ENCODE results near the gene RGS6.

RGS6 gene

DNA sequence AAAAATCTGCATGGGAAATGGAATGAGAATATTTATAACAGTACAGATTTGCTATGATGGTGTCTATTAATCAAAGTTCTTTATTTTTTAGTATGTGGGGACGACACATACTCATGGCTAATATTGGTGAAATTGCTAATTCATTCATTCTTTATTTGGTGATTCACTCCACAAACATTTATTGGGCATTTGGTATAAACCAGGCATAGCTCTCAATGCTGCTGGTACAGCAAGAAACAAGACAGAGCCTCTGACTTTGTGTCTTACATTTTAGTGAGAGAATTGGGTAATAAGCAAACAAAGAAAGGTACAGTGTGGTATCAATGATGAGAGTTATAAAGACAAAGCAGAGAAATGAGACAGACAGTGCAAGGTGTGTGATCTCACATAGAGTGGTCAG, 129.5 kb downstream of the RGS6 start:
- Histone ChIP-seq H3K9ac (ENCODE audit: low read depth in 1 of 2, low read length in 2 of 2) (no peak overlapping the region), H3K27ac (ENCODE audit: low read depth, low read length) (no peak overlapping the region), H3K4me1 (ENCODE audit: control insufficient read depth in 1 of 2, insufficient read depth in 2 of 2, low read length in 2 of 2) (no peaks in the 10 kb centered on the region)

DNA sequence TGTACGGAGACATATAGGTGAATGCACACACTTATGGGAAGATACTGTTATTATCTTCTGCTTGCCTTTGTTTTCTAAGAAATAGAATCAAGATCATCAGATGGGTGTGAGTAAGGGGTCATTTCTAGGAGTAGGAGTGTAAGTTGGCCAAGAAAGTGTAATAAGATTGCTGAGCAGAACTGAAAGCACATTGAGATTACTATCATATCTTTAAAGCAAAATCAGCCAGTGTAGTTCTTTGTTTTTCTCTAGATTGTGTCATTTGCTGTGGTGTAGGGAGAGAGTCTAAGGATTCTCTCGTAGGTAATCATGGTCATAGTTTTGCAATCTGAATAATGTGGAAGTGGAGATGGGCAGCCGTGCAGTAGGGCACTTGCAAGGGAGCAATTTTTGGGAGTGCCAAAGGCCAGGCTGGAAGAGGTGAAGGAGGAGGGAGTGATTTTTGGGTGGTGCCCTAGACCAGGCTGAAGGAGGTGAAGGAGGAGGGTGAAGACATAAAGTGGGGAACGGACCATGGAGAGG, 131.6 kb downstream of the RGS6 start:
- Histone ChIP-seq H3K27ac (ENCODE audit: low read depth, low read length) (no peak overlapping the region), H3K4me1 (ENCODE audit: control insufficient read depth in 1 of 2, insufficient read depth in 2 of 2, low read length in 2 of 2) (no peaks in the 10 kb centered on the region), H3K9me3 (ENCODE audit: control insufficient read depth in 1 of 2, low read length in 2 of 2) (no peaks in the 10 kb centered on the region), H3K9ac (ENCODE audit: low read depth in 1 of 2, low read length in 2 of 2) (no peak overlapping the region), H3K36me3 (ENCODE audit: control insufficient read depth in 1 of 2, insufficient read depth in 2 of 2, low read length in 2 of 2) (no peaks in the 10 kb centered on the region), H3K27me3 (ENCODE audit: control insufficient read depth in 1 of 2, insufficient read depth in 2 of 2, low read length in 2 of 2) (no peaks in the 10 kb centered on the region), H3K4me3 (ENCODE audit: low read depth in 1 of 2, low read length in 2 of 2) (no peak overlapping the region)

More for the DNA sequence above, 129.5 kb downstream of the RGS6 start:
- Histone ChIP-seq H3K9me3 (ENCODE audit: control insufficient read depth in 1 of 2, low read length in 2 of 2) (no peaks in the 10 kb centered on the region), H3K36me3 (ENCODE audit: control insufficient read depth in 1 of 2, insufficient read depth in 2 of 2, low read length in 2 of 2) (no peaks in the 10 kb centered on the region), H3K4me3 (ENCODE audit: low read depth in 1 of 2, low read length in 2 of 2) (no peak overlapping the region), H3K27me3 (ENCODE audit: control insufficient read depth in 1 of 2, insufficient read depth in 2 of 2, low read length in 2 of 2) (no peaks in the 10 kb centered on the region)

DNA sequence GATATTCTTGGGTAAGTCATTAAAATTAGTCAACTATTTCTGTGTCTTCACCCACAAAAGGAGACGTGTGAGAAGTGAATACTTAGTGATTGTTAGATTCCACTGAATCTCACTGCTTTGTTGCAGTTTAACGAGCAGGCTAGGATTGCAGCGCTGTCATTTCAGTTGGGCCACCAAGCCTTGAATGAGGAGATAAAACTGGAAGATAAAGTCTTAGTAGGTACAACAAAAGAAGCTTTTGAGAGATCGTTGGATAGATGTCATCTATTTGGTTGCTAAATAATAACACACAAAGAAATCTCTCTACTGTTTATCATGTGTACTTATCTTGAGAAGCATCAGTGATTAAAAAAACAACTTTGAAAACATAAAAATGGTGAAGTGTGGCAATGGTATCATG, 132.3 kb downstream of the RGS6 start:
- Histone ChIP-seq H3K27ac (ENCODE audit: low read depth, low read length) (no peak overlapping the region), H3K9ac (ENCODE audit: low read depth in 1 of 2, low read length in 2 of 2) (no peak overlapping the region)

DNA sequence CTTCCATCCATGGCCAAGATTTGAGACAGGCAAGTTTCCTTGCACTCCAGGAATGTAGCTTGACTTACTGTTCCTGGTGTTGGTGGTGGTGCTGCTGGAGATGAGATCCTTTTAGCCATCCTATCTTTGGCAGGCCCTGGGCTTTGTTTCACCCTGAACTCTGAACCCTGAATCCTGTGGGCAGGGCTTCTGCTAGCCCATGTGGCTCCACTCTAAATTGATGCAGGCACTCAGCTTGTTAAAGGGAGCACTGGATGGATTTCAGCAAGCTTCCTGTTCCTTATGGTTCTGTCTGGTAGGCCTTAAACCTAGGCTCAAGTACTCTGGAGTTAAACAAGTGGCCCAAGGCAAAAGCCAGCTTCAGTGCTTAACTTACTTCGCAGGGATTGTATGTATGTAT, 138.2 kb downstream of the RGS6 start:
- Histone ChIP-seq H3K4me1 (ENCODE audit: control insufficient read depth in 1 of 2, insufficient read depth in 2 of 2, low read length in 2 of 2) (no peaks in the 10 kb centered on the region), H3K4me3 (ENCODE audit: low read depth in 1 of 2, low read length in 2 of 2) (no peak overlapping the region), H3K27me3 (ENCODE audit: control insufficient read depth in 1 of 2, insufficient read depth in 2 of 2, low read length in 2 of 2) (no peaks in the 10 kb centered on the region), H3K9me3 (ENCODE audit: control insufficient read depth in 1 of 2, low read length in 2 of 2) (no peaks in the 10 kb centered on the region), H3K9ac (ENCODE audit: low read depth in 1 of 2, low read length in 2 of 2) (no peak overlapping the region), H3K36me3 (ENCODE audit: control insufficient read depth in 1 of 2, insufficient read depth in 2 of 2, low read length in 2 of 2) (no peaks in the 10 kb centered on the region), H3K27ac (ENCODE audit: low read depth, low read length) (no peak overlapping the region)

More for the DNA sequence above, 132.3 kb downstream of the RGS6 start:
- no peaks in the 10 kb centered on the region for H3K4me1 ChIP-seq (ENCODE audit: control insufficient read depth in 1 of 2, insufficient read depth in 2 of 2, low read length in 2 of 2)
- H3K9me3 ChIP-seq (ENCODE audit: control insufficient read depth in 1 of 2, low read length in 2 of 2): no peaks in the 10 kb centered on the region
- H3K4me3 ChIP-seq (ENCODE audit: low read depth in 1 of 2, low read length in 2 of 2): no peak overlapping the region
- H3K27me3 ChIP-seq (ENCODE audit: control insufficient read depth in 1 of 2, insufficient read depth in 2 of 2, low read length in 2 of 2): no peaks in the 10 kb centered on the region
- no peaks in the 10 kb centered on the region for H3K36me3 ChIP-seq (ENCODE audit: control insufficient read depth in 1 of 2, insufficient read depth in 2 of 2, low read length in 2 of 2)

DNA sequence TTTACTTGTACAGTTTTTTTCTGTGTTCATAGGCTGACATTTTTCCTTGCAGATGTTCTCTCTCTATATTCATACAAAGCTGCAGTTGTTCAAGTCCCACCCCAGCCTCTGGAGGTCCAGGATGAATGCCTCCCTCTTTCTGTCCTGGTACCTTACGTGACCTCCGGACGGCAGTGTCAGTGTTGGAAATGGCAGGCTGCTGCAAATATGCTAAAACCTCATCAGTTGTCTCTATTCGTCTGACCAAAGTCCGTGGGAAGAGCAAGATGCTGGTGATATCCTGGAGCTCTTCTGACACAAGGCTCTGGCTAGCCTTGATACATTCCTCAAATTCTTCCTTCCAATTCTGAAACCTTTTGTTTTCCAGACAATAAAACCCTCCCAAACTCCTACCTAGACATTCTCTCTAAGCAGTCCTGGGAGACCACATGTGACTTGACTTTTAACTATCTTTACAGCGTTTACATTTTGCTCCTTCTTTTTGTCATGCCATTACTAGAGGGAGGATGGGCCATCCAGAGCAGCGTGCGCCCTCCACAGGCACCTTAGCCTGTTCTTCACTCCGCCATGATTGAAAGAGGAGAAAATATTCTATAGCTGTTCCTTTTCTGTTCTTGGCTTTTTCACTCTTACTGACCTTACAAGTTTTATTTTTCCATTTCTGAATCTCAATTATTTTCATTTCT, 143.6 kb downstream of the RGS6 start:
- Histone ChIP-seq H3K4me3 (ENCODE audit: low read depth in 1 of 2, low read length in 2 of 2) (no peak overlapping the region), H3K36me3 (ENCODE audit: control insufficient read depth in 1 of 2, insufficient read depth in 2 of 2, low read length in 2 of 2) (no peaks in the 10 kb centered on the region), H3K9me3 (ENCODE audit: control insufficient read depth in 1 of 2, low read length in 2 of 2) (no peaks in the 10 kb centered on the region), H3K4me1 (ENCODE audit: control insufficient read depth in 1 of 2, insufficient read depth in 2 of 2, low read length in 2 of 2) (no peaks in the 10 kb centered on the region), H3K27ac (ENCODE audit: low read depth, low read length) (no peak overlapping the region), H3K27me3 (ENCODE audit: control insufficient read depth in 1 of 2, insufficient read depth in 2 of 2, low read length in 2 of 2) (no peaks in the 10 kb centered on the region), H3K9ac (ENCODE audit: low read depth in 1 of 2, low read length in 2 of 2) (no peak overlapping the region)

DNA sequence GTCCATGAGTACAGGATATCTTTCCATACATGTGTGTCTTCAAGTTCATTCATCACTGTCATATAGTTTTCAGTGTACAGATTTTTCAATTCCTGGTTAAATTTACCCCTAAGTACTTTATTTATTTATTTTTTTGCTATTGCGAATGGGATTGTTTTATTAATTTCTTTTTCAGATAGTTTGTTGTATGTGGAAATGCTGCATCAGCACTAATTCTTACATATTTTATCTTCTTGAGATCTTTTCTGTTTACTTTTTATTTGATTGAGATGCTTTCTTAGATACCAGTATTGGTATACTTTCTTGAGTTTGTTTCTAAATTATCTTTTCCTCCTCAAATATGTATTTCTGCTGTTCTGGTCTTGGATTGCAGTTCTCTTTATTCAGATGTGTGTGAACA, 148.9 kb downstream of the RGS6 start:
- H3K9ac ChIP-seq (ENCODE audit: low read depth in 1 of 2, low read length in 2 of 2): no peak overlapping the region
- H3K36me3 ChIP-seq (ENCODE audit: control insufficient read depth in 1 of 2, insufficient read depth in 2 of 2, low read length in 2 of 2): no peaks in the 10 kb centered on the region
- H3K27me3 ChIP-seq (ENCODE audit: control insufficient read depth in 1 of 2, insufficient read depth in 2 of 2, low read length in 2 of 2): no peaks in the 10 kb centered on the region
- H3K9me3 ChIP-seq (ENCODE audit: control insufficient read depth in 1 of 2, low read length in 2 of 2): no peaks in the 10 kb centered on the region
- H3K4me3 ChIP-seq (ENCODE audit: low read depth in 1 of 2, low read length in 2 of 2): no peak overlapping the region
- H3K4me1 ChIP-seq (ENCODE audit: control insufficient read depth in 1 of 2, insufficient read depth in 2 of 2, low read length in 2 of 2): no peaks in the 10 kb centered on the region
- no peak overlapping the region for H3K27ac ChIP-seq (ENCODE audit: low read depth, low read length)

DNA sequence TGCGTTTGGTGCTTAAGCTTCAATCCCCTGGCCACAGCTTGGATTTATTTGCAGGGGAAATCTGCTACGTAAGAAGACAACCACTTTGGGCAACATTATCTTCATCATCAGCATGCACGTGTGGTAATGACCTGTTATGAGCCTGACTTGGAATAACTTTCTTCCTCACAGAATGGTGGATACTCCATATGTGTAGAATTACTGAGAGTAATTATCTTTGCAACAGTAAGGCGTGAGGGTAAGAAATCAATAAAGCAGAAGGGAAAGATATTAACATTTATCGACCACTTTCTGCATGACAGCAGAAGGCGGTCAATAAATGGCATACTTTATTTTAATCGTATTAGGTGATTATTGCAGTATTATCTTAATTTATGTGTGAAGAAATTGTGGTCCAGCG, 152.7 kb downstream of the RGS6 start:
- no peak overlapping the region for H3K4me3 ChIP-seq (ENCODE audit: low read depth in 1 of 2, low read length in 2 of 2)
- no peak overlapping the region for H3K9ac ChIP-seq (ENCODE audit: low read depth in 1 of 2, low read length in 2 of 2)
- no peaks in the 10 kb centered on the region for H3K27me3 ChIP-seq (ENCODE audit: control insufficient read depth in 1 of 2, insufficient read depth in 2 of 2, low read length in 2 of 2)
- no peaks in the 10 kb centered on the region for H3K4me1 ChIP-seq (ENCODE audit: control insufficient read depth in 1 of 2, insufficient read depth in 2 of 2, low read length in 2 of 2)
- no peaks in the 10 kb centered on the region for H3K9me3 ChIP-seq (ENCODE audit: control insufficient read depth in 1 of 2, low read length in 2 of 2)
- no peaks in the 10 kb centered on the region for H3K36me3 ChIP-seq (ENCODE audit: control insufficient read depth in 1 of 2, insufficient read depth in 2 of 2, low read length in 2 of 2)
- H3K27ac ChIP-seq (ENCODE audit: low read depth, low read length): no peak overlapping the region

DNA sequence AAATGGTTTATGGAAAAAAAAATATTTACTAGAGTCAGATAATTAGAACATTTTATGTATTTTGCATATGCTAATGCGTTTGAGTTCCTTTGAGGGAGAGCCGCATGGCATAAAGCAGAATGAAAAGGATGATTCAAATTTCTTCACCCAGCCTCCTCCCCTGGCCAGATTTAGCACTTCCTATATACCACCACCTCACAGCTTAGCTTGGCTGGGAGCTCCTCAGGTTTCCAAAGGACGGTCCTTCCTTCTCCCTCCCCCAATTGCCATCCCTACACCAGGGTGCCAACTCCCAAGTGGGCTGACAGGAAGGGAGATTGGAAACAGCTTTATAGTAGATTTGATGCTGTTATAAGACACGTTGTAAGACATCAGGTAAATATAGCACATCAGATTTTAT, 157.4 kb downstream of the RGS6 start:
- H3K4me1 ChIP-seq (ENCODE audit: control insufficient read depth in 1 of 2, insufficient read depth in 2 of 2, low read length in 2 of 2): no peaks in the 10 kb centered on the region
- no peak overlapping the region for H3K4me3 ChIP-seq (ENCODE audit: low read depth in 1 of 2, low read length in 2 of 2)
- H3K27me3 ChIP-seq (ENCODE audit: control insufficient read depth in 1 of 2, insufficient read depth in 2 of 2, low read length in 2 of 2): no peaks in the 10 kb centered on the region
- no peak overlapping the region for H3K9ac ChIP-seq (ENCODE audit: low read depth in 1 of 2, low read length in 2 of 2)
- no peaks in the 10 kb centered on the region for H3K9me3 ChIP-seq (ENCODE audit: control insufficient read depth in 1 of 2, low read length in 2 of 2)
- H3K27ac ChIP-seq (ENCODE audit: low read depth, low read length): no peak overlapping the region
- no peaks in the 10 kb centered on the region for H3K36me3 ChIP-seq (ENCODE audit: control insufficient read depth in 1 of 2, insufficient read depth in 2 of 2, low read length in 2 of 2)

DNA sequence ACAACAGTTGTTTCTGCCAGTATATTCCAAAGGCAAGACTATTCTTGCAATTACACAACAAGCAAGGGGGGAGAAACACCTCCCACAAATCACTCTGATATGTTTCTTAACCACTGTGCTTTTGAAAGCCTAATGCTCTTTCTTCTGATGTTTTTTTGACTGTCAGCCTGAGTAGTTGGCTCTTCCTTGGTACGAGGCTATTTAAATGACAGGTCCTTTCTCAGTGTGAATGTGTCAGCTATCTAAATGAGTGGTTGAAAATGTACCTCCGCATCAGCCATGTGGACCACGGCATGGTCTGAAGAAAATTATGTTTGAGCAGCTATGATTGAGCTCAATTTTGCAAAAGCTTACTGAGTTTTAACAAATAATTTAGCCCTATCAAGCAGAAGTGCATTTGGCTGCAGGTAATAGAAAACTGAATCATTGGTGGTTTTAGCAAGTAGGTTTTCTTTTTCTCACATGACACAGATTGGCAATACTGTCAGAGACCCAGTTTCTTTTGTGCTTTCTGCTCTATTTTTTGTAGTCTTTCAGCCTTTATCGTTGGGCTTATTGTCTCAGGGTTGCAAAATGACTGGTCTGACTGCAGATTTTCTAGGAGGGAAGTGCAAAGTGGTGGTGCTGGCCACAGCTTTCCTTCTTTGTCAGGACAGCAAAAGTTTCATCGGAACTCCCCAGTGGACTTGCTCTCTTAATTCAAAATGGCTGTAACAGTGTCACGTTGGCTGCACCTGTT, 162.8 kb downstream of the RGS6 start:
- Histone ChIP-seq H3K9me3 (ENCODE audit: control insufficient read depth in 1 of 2, low read length in 2 of 2) (no peaks in the 10 kb centered on the region), H3K27me3 (ENCODE audit: control insufficient read depth in 1 of 2, insufficient read depth in 2 of 2, low read length in 2 of 2) (no peaks in the 10 kb centered on the region), H3K4me1 (ENCODE audit: control insufficient read depth in 1 of 2, insufficient read depth in 2 of 2, low read length in 2 of 2) (no peaks in the 10 kb centered on the region), H3K9ac (ENCODE audit: low read depth in 1 of 2, low read length in 2 of 2) (no peak overlapping the region), H3K36me3 (ENCODE audit: control insufficient read depth in 1 of 2, insufficient read depth in 2 of 2, low read length in 2 of 2) (no peaks in the 10 kb centered on the region), H3K27ac (ENCODE audit: low read depth, low read length) (no peak overlapping the region), H3K4me3 (ENCODE audit: low read depth in 1 of 2, low read length in 2 of 2) (no peak overlapping the region)

DNA sequence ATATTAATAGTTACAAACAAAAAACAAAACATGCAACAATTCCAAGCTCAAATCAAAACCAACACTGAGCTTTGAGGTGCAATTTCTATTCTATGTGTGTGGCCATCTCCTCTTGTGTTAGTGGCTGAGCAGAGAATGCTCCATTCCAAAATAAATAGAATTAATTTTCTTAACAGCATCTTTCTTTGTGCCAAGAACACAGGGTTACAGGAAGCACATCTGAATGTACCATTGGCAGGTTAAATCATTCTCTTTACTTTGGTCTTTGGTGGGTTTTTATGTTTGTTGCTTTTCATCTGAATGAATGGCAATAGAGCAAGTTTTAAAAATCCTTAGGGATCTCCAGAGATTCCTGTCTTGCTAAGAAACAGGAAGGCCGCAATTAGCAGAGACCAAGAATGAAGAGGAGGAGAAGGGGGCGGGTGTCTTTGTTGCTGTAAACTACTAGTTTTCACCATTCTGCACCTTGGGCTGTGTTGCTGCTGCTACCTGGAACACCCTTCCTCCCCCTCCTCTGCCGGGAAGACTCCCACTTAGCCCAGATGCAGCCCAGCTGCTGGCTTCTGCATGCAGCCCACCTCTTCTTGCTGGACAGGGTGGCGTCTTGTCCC, 165.0 kb downstream of the RGS6 start:
- H3K27me3 ChIP-seq (ENCODE audit: control insufficient read depth in 1 of 2, insufficient read depth in 2 of 2, low read length in 2 of 2): no peaks in the 10 kb centered on the region
- no peaks in the 10 kb centered on the region for H3K9me3 ChIP-seq (ENCODE audit: control insufficient read depth in 1 of 2, low read length in 2 of 2)
- H3K36me3 ChIP-seq (ENCODE audit: control insufficient read depth in 1 of 2, insufficient read depth in 2 of 2, low read length in 2 of 2): no peaks in the 10 kb centered on the region
- no peak overlapping the region for H3K4me3 ChIP-seq (ENCODE audit: low read depth in 1 of 2, low read length in 2 of 2)
- H3K27ac ChIP-seq (ENCODE audit: low read depth, low read length): no peak overlapping the region
- no peaks in the 10 kb centered on the region for H3K4me1 ChIP-seq (ENCODE audit: control insufficient read depth in 1 of 2, insufficient read depth in 2 of 2, low read length in 2 of 2)
- H3K9ac ChIP-seq (ENCODE audit: low read depth in 1 of 2, low read length in 2 of 2): no peak overlapping the region

Data from duodenal mucosa (tissue), 2 donors.